ENCODE measurements around the gene P3H1.
A peak's percentile ranks its signal among the peaks of the same experiment; 100 is the strongest.

The P3H1 gene

GRCh38 chr1:42777852-42778251 is 11.0 kb upstream of the P3H1 start:
- DNase-seq = peak in 32 of 42 donors; percentile 13 to 77 (median 48)
- intact Hi-C loops (cut with DNase I) = loop anchor here (5.0 to 10.0 kb wide), 2 partner anchors 147 to 294 kb away; no protein-coding TSS in a partner anchor

- no peak for DNase-seq
- intact Hi-C loops (cut with DNase I) = loop anchor here (5.0 to 10.0 kb wide), 2 partner anchors 148 to 296 kb away; no protein-coding TSS in a partner anchor
Observed at GRCh38 chr1:42776502-42776901, 9.7 kb upstream of the P3H1 start.

- DNase-seq = peak in 3 of 42 donors; percentile 18 to 46 (median 42)
- intact Hi-C loops (cut with DNase I) = loop anchor here (5.0 to 10.0 kb wide), 2 partner anchors 150 to 297 kb away; no protein-coding TSS in a partner anchor
Observed at GRCh38 chr1:42774928-42775526, 8.2 kb upstream of the P3H1 start.

GRCh38 chr1:42773420-42773819 is 6.6 kb upstream of the P3H1 start:
- DNase-seq = peak in 2 of 42 donors; percentile 20 to 32
- intact Hi-C loops (cut with DNase I) = loop anchor here (10.0 kb wide), 1 partner anchor 151 kb away; no protein-coding TSS in a partner anchor

GRCh38 chr1:42769811-42770210 is 3.0 kb upstream of the P3H1 start:
- intact Hi-C loops (cut with DNase I) = loop anchor here (5.0 to 10.0 kb wide), 4 partner anchors 47 to 155 kb away; partner anchors contain the start of genes ERMAP, SVBP, YBX1 and ZNF691
- DNase-seq = no peak

- intact Hi-C loops (cut with DNase I) = loop anchor here (5.0 to 10.0 kb wide), 3 partner anchors 49 to 86 kb away; partner anchors contain the start of genes ERMAP, SVBP, YBX1 and ZNF691
- DNase-seq = no peak
Observed at GRCh38 chr1:42768172-42768571, 1.3 kb upstream of the P3H1 start.

- intact Hi-C loops (cut with DNase I) = loop anchor here (5.0 to 10.0 kb wide), 3 partner anchors 50 to 85 kb away; partner anchors contain the start of genes ERMAP, SVBP, YBX1 and ZNF691
- peak in 5 of 42 donors; percentile 11 to 40 (median 34) for DNase-seq
Observed at GRCh38 chr1:42767510-42768000, 727 bp upstream of the P3H1 start.

- DNase-seq = peak in 38 of 42 donors; percentile 21 to 71 (median 50)
- intact Hi-C loops (cut with DNase I) = loop anchor here (5.0 to 10.0 kb wide), 3 partner anchors 51 to 84 kb away; partner anchors contain the start of genes ERMAP, SVBP, YBX1 and ZNF691
Observed at GRCh38 chr1:42765832-42766740, 742 bp downstream of the P3H1 start.

- intact Hi-C loops (cut with DNase I) = loop anchor here (5.0 to 10.0 kb wide), 3 partner anchors 52 to 83 kb away; partner anchors contain the start of genes ERMAP, SVBP, YBX1 and ZNF691
- DNase-seq = no peak
Observed at GRCh38 chr1:42765269-42765668, 1.6 kb downstream of the P3H1 start.

- DNase-seq = no peak
Observed at GRCh38 chr1:42762269-42762668, 4.6 kb downstream of the P3H1 start.

GRCh38 chr1:42761567-42761966 is 5.3 kb downstream of the P3H1 start:
- DNase-seq = peak in 1 of 42 donors; percentile 1
- intact Hi-C loops (cut with DNase I) = loop anchor here (10.0 kb wide), 1 partner anchor 83 kb away; the partner anchor contains the start of gene ZNF691

More at GRCh38 chr1:42762269-42762668, 4.6 kb downstream of the P3H1 start:
- intact Hi-C loops (cut with DNase I) = loop anchor here (10.0 kb wide), 1 partner anchor 83 kb away; the partner anchor contains the start of gene ZNF691

GRCh38 chr1:42759114-42759513 is 7.7 kb downstream of the P3H1 start:
- intact Hi-C loops (cut with DNase I) = no loop called here
- peak in 3 of 42 donors; percentile 7 to 21 (median 10) for DNase-seq

- peak in 2 of 42 donors; percentile 5 to 12 for DNase-seq
- intact Hi-C loops (cut with DNase I) = no loop called here
Observed at GRCh38 chr1:42758641-42759040, 8.2 kb downstream of the P3H1 start.

GRCh38 chr1:42757892-42758275 is 8.9 kb downstream of the P3H1 start:
- no peak for DNase-seq
- intact Hi-C loops (cut with DNase I) = no loop called here

GRCh38 chr1:42756956-42757891 is 9.6 kb downstream of the P3H1 start:
- intact Hi-C loops (cut with DNase I) = no loop called here
- DNase-seq = peak in 3 of 42 donors; percentile 22 to 33 (median 24)

GRCh38 chr1:42753070-42753469 is 13.8 kb downstream of the P3H1 start:
- DNase-seq = no peak
- intact Hi-C loops (cut with DNase I) = no loop called here

- intact Hi-C loops (cut with DNase I) = no loop called here
- DNase-seq = peak in 2 of 42 donors; percentile 1 to 25
Observed at GRCh38 chr1:42752284-42752683, 14.5 kb downstream of the P3H1 start.

Measured in head of caudate nucleus (tissue), 42 donors.